ENCODE measurements around the gene RNF213.

Gene RNF213

DNA sequence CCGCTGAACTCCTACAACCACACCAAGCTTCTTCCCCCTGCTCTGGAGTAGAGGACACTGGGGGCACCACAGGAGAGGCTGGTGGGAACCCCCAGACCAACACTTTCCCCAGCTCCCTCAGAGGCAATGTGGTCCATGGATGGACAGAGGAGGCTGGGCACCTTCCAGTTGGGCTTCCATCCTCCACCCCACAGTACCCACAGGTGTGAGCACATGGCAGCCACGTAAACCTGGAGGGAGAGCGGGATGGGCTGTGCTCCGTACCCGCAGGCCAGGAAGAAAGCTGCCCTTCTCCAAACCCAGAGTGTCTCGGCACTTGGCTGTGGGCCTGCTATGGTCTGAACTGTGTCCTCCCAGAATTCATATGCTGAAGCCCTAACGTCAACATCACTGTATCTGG is 42.3 kb upstream of the RNF213 start:
- peaks cover 10% of the 10 kb centered on the region for H3F3A ChIP-seq (ENCODE audit: insufficient read depth, low read length)
- TF ChIP-seq EZH2phosphoT487 (IDR thresholded peaks at IDR 0.05; ENCODE audit: low read length) (no peak), EZH2 (optimal IDR thresholded peaks at IDR 0.05; ENCODE audit: low read depth, low read length) (no peak)
- TF ChIP-seq, protein P1, sequence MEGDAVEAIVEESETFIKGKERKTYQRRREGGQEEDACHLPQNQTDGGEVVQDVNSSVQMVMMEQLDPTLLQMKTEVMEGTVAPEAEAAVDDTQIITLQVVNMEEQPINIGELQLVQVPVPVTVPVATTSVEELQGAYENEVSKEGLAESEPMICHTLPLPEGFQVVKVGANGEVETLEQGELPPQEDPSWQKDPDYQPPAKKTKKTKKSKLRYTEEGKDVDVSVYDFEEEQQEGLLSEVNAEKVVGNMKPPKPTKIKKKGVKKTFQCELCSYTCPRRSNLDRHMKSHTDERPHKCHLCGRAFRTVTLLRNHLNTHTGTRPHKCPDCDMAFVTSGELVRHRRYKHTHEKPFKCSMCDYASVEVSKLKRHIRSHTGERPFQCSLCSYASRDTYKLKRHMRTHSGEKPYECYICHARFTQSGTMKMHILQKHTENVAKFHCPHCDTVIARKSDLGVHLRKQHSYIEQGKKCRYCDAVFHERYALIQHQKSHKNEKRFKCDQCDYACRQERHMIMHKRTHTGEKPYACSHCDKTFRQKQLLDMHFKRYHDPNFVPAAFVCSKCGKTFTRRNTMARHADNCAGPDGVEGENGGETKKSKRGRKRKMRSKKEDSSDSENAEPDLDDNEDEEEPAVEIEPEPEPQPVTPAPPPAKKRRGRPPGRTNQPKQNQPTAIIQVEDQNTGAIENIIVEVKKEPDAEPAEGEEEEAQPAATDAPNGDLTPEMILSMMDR (IDR thresholded peaks at IDR 0.05; ENCODE audit: low read length): no peak
- H3K9me2 ChIP-seq (replicated peaks; ENCODE audit: insufficient read depth, low read length): no peaks in the 10 kb centered on the region
- H3K4me3 ChIP-seq (ENCODE audit: low read length): no peak overlapping the region
- H3K4me2 ChIP-seq (ENCODE audit: low read depth, low read length): no peak overlapping the region; the same call in 1 of the 2 replicates
- H3K27me3 ChIP-seq (replicated peaks; ENCODE audit: insufficient read depth, low read length): no peaks in the 10 kb centered on the region
- no peak overlapping the region for H2AFZ ChIP-seq (ENCODE audit: low read length)
- H3K4me1 ChIP-seq (ENCODE audit: low read length): peaks cover 7% of the 10 kb centered on the region
- no peak for DNase-seq
- no peaks in the 10 kb centered on the region for H4K20me1 ChIP-seq (ENCODE audit: insufficient read depth, low read length)
- no peaks in the 10 kb centered on the region for H3K36me3 ChIP-seq (replicated peaks; ENCODE audit: insufficient read depth, low read length)
- no peak overlapping the region for H3K9ac ChIP-seq (ENCODE audit: low read length)
- no peak overlapping the region for H3K27ac ChIP-seq (ENCODE audit: low read length)
- H3K79me2 ChIP-seq (ENCODE audit: low read length): peaks cover 32% of the 10 kb centered on the region
- H3K9me3 ChIP-seq (replicated peaks; ENCODE audit: insufficient read depth, low read length): no peaks in the 10 kb centered on the region

GRCh38 chr17:80219013-80219762 is 41.5 kb upstream of the RNF213 start:
- H3K9ac ChIP-seq (ENCODE audit: low read length): peak overlapping the region; percentile 92
- no peaks in the 10 kb centered on the region for H4K20me1 ChIP-seq (ENCODE audit: insufficient read depth, low read length)
- peak overlapping the region; percentile 87 for H3K27ac ChIP-seq (ENCODE audit: low read length)
- TF ChIP-seq, protein P1 (IDR thresholded peaks at IDR 0.05; ENCODE audit: low read length): no peak
- TF ChIP-seq EZH2 (optimal IDR thresholded peaks at IDR 0.05; ENCODE audit: low read depth, low read length) (no peak), EZH2phosphoT487 (IDR thresholded peaks at IDR 0.05; ENCODE audit: low read length) (no peak)
- peak overlapping the region; percentile 97 for H3K4me3 ChIP-seq (ENCODE audit: low read length)
- peaks cover 32% of the 10 kb centered on the region for H3K79me2 ChIP-seq (ENCODE audit: low read length)
- H3F3A ChIP-seq (ENCODE audit: insufficient read depth, low read length): peaks cover 10% of the 10 kb centered on the region
- H3K4me2 ChIP-seq (ENCODE audit: low read depth, low read length): peak overlapping the region; percentile 91
- H3K9me3 ChIP-seq (replicated peaks; ENCODE audit: insufficient read depth, low read length): no peaks in the 10 kb centered on the region
- H3K36me3 ChIP-seq (replicated peaks; ENCODE audit: insufficient read depth, low read length): no peaks in the 10 kb centered on the region
- DNase-seq: peak; percentile 95
- H3K9me2 ChIP-seq (replicated peaks; ENCODE audit: insufficient read depth, low read length): no peaks in the 10 kb centered on the region
- peak overlapping the region; percentile 89 for H2AFZ ChIP-seq (ENCODE audit: low read length)
- H3K27me3 ChIP-seq (replicated peaks; ENCODE audit: insufficient read depth, low read length): no peaks in the 10 kb centered on the region
- peaks cover 7% of the 10 kb centered on the region for H3K4me1 ChIP-seq (ENCODE audit: low read length)

DNA sequence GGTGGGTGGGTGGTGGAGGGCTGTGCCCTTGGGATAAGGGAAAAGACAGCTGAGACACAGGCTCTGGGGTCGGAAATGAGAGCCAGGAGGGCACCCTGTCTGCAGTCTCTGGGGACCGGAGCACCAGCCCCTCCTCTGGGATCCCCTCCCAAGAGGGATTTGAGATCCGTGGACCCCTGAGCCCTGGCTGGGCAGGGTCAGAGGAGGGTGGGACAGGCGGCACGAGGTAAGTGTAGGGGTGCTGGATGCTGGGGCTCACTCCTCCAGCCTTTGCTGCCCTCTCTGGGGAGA is 40.9 kb upstream of the RNF213 start:
- TF ChIP-seq EZH2 (optimal IDR thresholded peaks at IDR 0.05; ENCODE audit: low read depth, low read length) (no peak), EZH2phosphoT487 (IDR thresholded peaks at IDR 0.05; ENCODE audit: low read length) (no peak)
- TF ChIP-seq, protein P1 (IDR thresholded peaks at IDR 0.05; ENCODE audit: low read length): no peak
- Histone ChIP-seq H4K20me1 (ENCODE audit: insufficient read depth, low read length) (no peaks in the 10 kb centered on the region), H3K27me3 (replicated peaks; ENCODE audit: insufficient read depth, low read length) (no peaks in the 10 kb centered on the region), H3F3A (ENCODE audit: insufficient read depth, low read length) (peaks cover 10% of the 10 kb centered on the region), H3K4me3 (ENCODE audit: low read length) (peak overlapping the region; percentile 97), H3K4me1 (ENCODE audit: low read length) (peaks cover 7% of the 10 kb centered on the region), H3K36me3 (replicated peaks; ENCODE audit: insufficient read depth, low read length) (no peaks in the 10 kb centered on the region), H3K9me2 (replicated peaks; ENCODE audit: insufficient read depth, low read length) (no peaks in the 10 kb centered on the region), H3K9ac (ENCODE audit: low read length) (peak overlapping the region; percentile 92), H3K4me2 (ENCODE audit: low read depth, low read length) (peak overlapping the region; percentile 91), H3K27ac (ENCODE audit: low read length) (peak overlapping the region; percentile 87), H3K9me3 (replicated peaks; ENCODE audit: insufficient read depth, low read length) (no peaks in the 10 kb centered on the region), H3K79me2 (ENCODE audit: low read length) (peaks cover 32% of the 10 kb centered on the region), H2AFZ (ENCODE audit: low read length) (peak overlapping the region; percentile 89)
- DNase-seq: no peak
